Measurements from ENCODE around the gene TMED7.
"Not testable (repeated sequence)": the region's sequence is repeated elsewhere in the genome, so short reads cannot be mapped to it uniquely, and the experiment has no call there.

TMED7 gene

GRCh38 chr5:115625579-115626444 lies at the start of gene TMED7:
Gene TMED7, minus strand, starts transcription at chr5:115626036. Its CDS starts 244 bp downstream, at chr5:115625792.
- DNase-seq = peak; percentile 97

- DNase-seq = peak; percentile 18
Measured at GRCh38 chr5:115674782-115675181, 48.9 kb upstream of the TMED7 start.

- peak; percentile 11 for DNase-seq
Measured at GRCh38 chr5:115673596-115673995, 47.8 kb upstream of the TMED7 start.

GRCh38 chr5:115671939-115672338 lies 46.1 kb upstream of the TMED7 start:
- no peak for DNase-seq

- no peak for DNase-seq
Measured at GRCh38 chr5:115666023-115666422, 40.2 kb upstream of the TMED7 start.

GRCh38 chr5:115661563-115661962 lies 35.7 kb upstream of the TMED7 start:
- DNase-seq = no peak

- no peak for DNase-seq
Measured at GRCh38 chr5:115661101-115661500, 35.3 kb upstream of the TMED7 start.

- no peak for DNase-seq
Measured at GRCh38 chr5:115657881-115658233, 32.0 kb upstream of the TMED7 start.

- DNase-seq = no peak
Measured at GRCh38 chr5:115657125-115657880, 31.5 kb upstream of the TMED7 start.

- no peak for DNase-seq
Measured at GRCh38 chr5:115656404-115656803, 30.6 kb upstream of the TMED7 start.

GRCh38 chr5:115655994-115656393 lies 30.2 kb upstream of the TMED7 start:
- DNase-seq = no peak

GRCh38 chr5:115649541-115649940 lies 23.7 kb upstream of the TMED7 start:
- no peak for DNase-seq

- DNase-seq = no peak
Measured at GRCh38 chr5:115648056-115648455, 22.2 kb upstream of the TMED7 start.

- DNase-seq = not testable (repeated sequence)
Measured at GRCh38 chr5:115645386-115645785, 19.6 kb upstream of the TMED7 start.

GRCh38 chr5:115644046-115644445 lies 18.2 kb upstream of the TMED7 start:
- no peak for DNase-seq

- DNase-seq = no peak
Measured at GRCh38 chr5:115641948-115642347, 16.1 kb upstream of the TMED7 start.

GRCh38 chr5:115640274-115640673 lies 14.4 kb upstream of the TMED7 start:
- no peak for DNase-seq

GRCh38 chr5:115639377-115639776 lies 13.5 kb upstream of the TMED7 start:
- DNase-seq = no peak

- no peak for DNase-seq
Measured at GRCh38 chr5:115637507-115637906, 11.7 kb upstream of the TMED7 start.

- no peak for DNase-seq
Measured at GRCh38 chr5:115636008-115636407, 10.2 kb upstream of the TMED7 start.

GRCh38 chr5:115634343-115635132 lies 8.7 kb upstream of the TMED7 start:
- peak; percentile 68 for DNase-seq

GRCh38 chr5:115629903-115630302 lies 4.1 kb upstream of the TMED7 start:
- no peak for DNase-seq

- no peak for DNase-seq
Measured at GRCh38 chr5:115627295-115627865, 1.5 kb upstream of the TMED7 start.
